Liver (tissue), 9 donors: ENCODE measurements around the gene FETUB. TPM values are rescaled to one million over a fixed set of nuclear protein-coding genes. Genes with fewer than 3 reads are reported as not detected.
"Not testable (repeated sequence)": the region's sequence is repeated elsewhere in the genome, so short reads cannot be mapped to it uniquely, and the experiment has no call there.

Experiments used
- DNase-seq: peaks from one replicate; pipeline ENCODE4 v3.0.0-alpha.2; 2017; ENCODE audit warnings: low spot score
- H3K27ac ChIP-seq, 2 donors: one replicate each; pipeline ENCODE4 v1.7.0; 2013; ENCODE audit warnings: inconsistent platforms in 2 of 2, low read length in 2 of 2, control low read depth in 1 of 2, low read depth in 1 of 2, mild to moderate bottlenecking in 1 of 2
- H3K27me3 ChIP-seq, 4 donors: one replicate each; pipeline versions ENCODE4 v1.6.1 to v1.7.0; 2013; ENCODE audit warnings: low read length in 3 of 4, inconsistent platforms in 1 of 4, mild to moderate bottlenecking in 1 of 4, moderate library complexity in 1 of 4; ENCODE audit not compliant: control insufficient read depth in 4 of 4, insufficient read depth in 4 of 4
- H3K36me3 ChIP-seq, 4 donors: one replicate each; pipeline versions ENCODE4 v1.6.1 to v1.7.0; 2013; ENCODE audit warnings: low read length in 3 of 4, mild to moderate bottlenecking in 3 of 4, low read depth in 1 of 4, moderate library complexity in 1 of 4; ENCODE audit not compliant: control insufficient read depth in 4 of 4, insufficient read depth in 3 of 4
- H3K4me1 ChIP-seq, 4 donors: one replicate each; pipeline versions ENCODE4 v1.6.1 to v1.7.0; 2013; ENCODE audit warnings: low read length in 3 of 4, mild to moderate bottlenecking in 3 of 4, moderate library complexity in 1 of 4; ENCODE audit not compliant: control insufficient read depth in 4 of 4, insufficient read depth in 4 of 4
- H3K4me3 ChIP-seq, 3 donors: one replicate each; pipeline versions ENCODE4 v1.6.1 to v1.7.0; 2013; ENCODE audit warnings: low read length in 3 of 3, control low read depth in 1 of 3, low read depth in 1 of 3, mild to moderate bottlenecking in 1 of 3
- H3K9ac ChIP-seq, 2 donors: one replicate each; pipeline ENCODE4 v1.7.0; 2013; ENCODE audit warnings: low read length in 2 of 2, mild to moderate bottlenecking in 2 of 2, moderate library complexity in 2 of 2, control low read depth in 1 of 2, low read depth in 1 of 2
- H3K9me3 ChIP-seq, 4 donors: one replicate each; pipeline versions ENCODE4 v1.6.1 to v1.7.0; 2013; ENCODE audit warnings: low read length in 3 of 4; ENCODE audit not compliant: control insufficient read depth in 4 of 4
- ATF3 ChIP-seq: IDR thresholded peaks from 2 replicates; pipeline ENCODE4 v1.6.1; 2016; ENCODE audit warnings: antibody characterized with exemption
- CTCF ChIP-seq: fragments of 150-350 bp; IDR thresholded peaks from 2 replicates; pipeline ENCODE4 v1.5.1; 2017; ENCODE audit warnings: improper control_type of control experiment, low read depth, low read length; ENCODE audit not compliant: missing input control
- EGR1 ChIP-seq, 2 donors: IDR thresholded peaks; 2 replicates each; pipeline ENCODE4 v1.6.1; 2016 to 2018; ENCODE audit warnings: antibody characterized with exemption in 2 of 2, low read depth in 2 of 2
- FOXA1 ChIP-seq: IDR thresholded peaks from 2 replicates; pipeline ENCODE4 v1.6.1; 2016; ENCODE audit warnings: antibody characterized with exemption
- FOXA2 ChIP-seq: IDR thresholded peaks from 2 replicates; pipeline ENCODE4 v1.6.1; 2016; ENCODE audit warnings: antibody characterized with exemption
- GABPA ChIP-seq, 2 donors: IDR thresholded peaks in 1 of 2; conservative IDR thresholded peaks in 1 of 2; 2 replicates each; pipeline ENCODE4 v1.6.1; 2016; ENCODE audit warnings: antibody characterized with exemption in 2 of 2, mild to moderate bottlenecking in 1 of 2, moderate library complexity in 1 of 2
- HNF4A ChIP-seq, 2 donors: conservative IDR thresholded peaks; 2 replicates each; pipeline ENCODE4 v1.6.1; 2016; ENCODE audit warnings: antibody characterized with exemption in 2 of 2, mild to moderate bottlenecking in 2 of 2
- HNF4G ChIP-seq: IDR thresholded peaks from 2 replicates; pipeline ENCODE4 v1.6.1; 2016; ENCODE audit warnings: antibody characterized with exemption
- JUND ChIP-seq, 2 donors: IDR thresholded peaks; 2 replicates each; pipeline ENCODE4 v1.6.1; 2016; ENCODE audit warnings: antibody characterized with exemption in 2 of 2
- MAX ChIP-seq: IDR thresholded peaks from 2 replicates; pipeline ENCODE4 v1.6.1; 2016; ENCODE audit warnings: antibody characterized with exemption
- NR2F2 ChIP-seq: IDR thresholded peaks from 2 replicates; pipeline ENCODE4 v1.6.1; 2016; ENCODE audit warnings: antibody characterized with exemption
- RAD21 ChIP-seq, 2 donors: IDR thresholded peaks; 2 replicates each; pipeline ENCODE4 v1.6.1; 2016; ENCODE audit warnings: antibody characterized with exemption in 2 of 2, mild to moderate bottlenecking in 2 of 2
- REST ChIP-seq: IDR thresholded peaks from 2 replicates; pipeline ENCODE4 v1.6.1; 2016; ENCODE audit warnings: antibody characterized with exemption, mild to moderate bottlenecking
- RXRA ChIP-seq, 2 donors: IDR thresholded peaks; 2 replicates each; pipeline ENCODE4 v1.6.1; 2017 to 2018; ENCODE audit warnings: antibody characterized with exemption in 2 of 2, mild to moderate bottlenecking in 1 of 2
- SP1 ChIP-seq: IDR thresholded peaks from 2 replicates; pipeline ENCODE4 v1.6.1; 2018; ENCODE audit warnings: antibody characterized with exemption, mild to moderate bottlenecking
- TAF1 ChIP-seq: conservative IDR thresholded peaks from 2 replicates; pipeline ENCODE4 v1.6.1; 2016; ENCODE audit warnings: antibody characterized with exemption, mild to moderate bottlenecking
- YY1 ChIP-seq: IDR thresholded peaks from 2 replicates; pipeline ENCODE4 v1.6.1; 2016; ENCODE audit warnings: antibody characterized with exemption, mild to moderate bottlenecking
- ZBTB33 ChIP-seq: IDR thresholded peaks from 2 replicates; pipeline ENCODE4 v1.6.1; 2016; ENCODE audit warnings: antibody characterized with exemption
- WGBS: extraction: QIAGEN DNeasy Blood & Tissue Kit; methylation state at CpG from one replicate; pipeline ENCODE4 v1.1.7; 2013; 5-methylcytosine and 5-hydroxymethylcytosine counted together
- polyA plus RNA-seq, 2 donors: library from polyadenylated mRNA; stranded (reverse) in 1 of 2; unstranded in 1 of 2; fragments of 200-250 nt in 1 of 2; fragments of >200 nt in 1 of 2; fragmentation: Nextera tagmentation in 1 of 2; extraction: Ambion mirVana in 1 of 2; gene quantifications; one replicate each; pipeline versions ENCODE4 v1.2.1 to v1.2.3, GENCODE V29; 2013 to 2015
- total RNA-seq, 2 donors: library from RNA; depleted of rRNA; stranded (reverse); fragments of >200 nt; gene quantifications; one replicate each; pipeline ENCODE4 v1.2.3, GENCODE V29; 2014
- donor health status: healthy.
- donor health status: healthy.
- donor health status: healthy.
- donor health status: healthy.
- donor health status: healthy.

The FETUB gene
- total and polyA plus RNA-seq, 4 donors = 3.1 to 28.6 (median 9.4) TPM

- H3K4me3 ChIP-seq = no peak overlapping the region
- H3K4me1 ChIP-seq = peaks cover 0 to 9% (median 3%) of the 10 kb centered on the region in 4 donors
- H3K9me3 ChIP-seq = no peaks in the 10 kb centered on the region
- H3K27me3 ChIP-seq = no peaks in the 10 kb centered on the region
- no peaks in the 10 kb centered on the region for H3K36me3 ChIP-seq
- 71% methylated on average over 3 of the region's 3 CpGs for WGBS
- no peak overlapping the region for H3K27ac ChIP-seq
- DNase-seq = no peak
- no peak overlapping the region for H3K9ac ChIP-seq
- TF ChIP-seq TAF1 = no peak
- TF ChIP-seq CTCF = no peak
- no peak for TF ChIP-seq FOXA2
- no peak for TF ChIP-seq HNF4A (conservative IDR thresholded peaks at IDR 0.05)
- TF ChIP-seq GABPA (IDR thresholded peaks at IDR 0.05 in 1 of 2, conservative IDR thresholded peaks at IDR 0.05 in 1 of 2) = no peak
- TF ChIP-seq EGR1 (IDR thresholded peaks at IDR 0.05; ENCODE audit: low read depth in 2 of 2) = no peak
Observed at GRCh38 chr3:186682812-186683211, 42.6 kb downstream of the FETUB start.

- no peak overlapping the region for H3K27ac ChIP-seq
- DNase-seq = no peak
- H3K36me3 ChIP-seq = no peaks in the 10 kb centered on the region
- TF ChIP-seq SP1 = no peak
- no peak for TF ChIP-seq TAF1
- TF ChIP-seq CTCF = no peak
- no peak for TF ChIP-seq REST
- TF ChIP-seq HNF4A (conservative IDR thresholded peaks at IDR 0.05) = no peak
- TF ChIP-seq MAX = no peak
- no peak for TF ChIP-seq FOXA1
- TF ChIP-seq GABPA (IDR thresholded peaks at IDR 0.05 in 1 of 2, conservative IDR thresholded peaks at IDR 0.05 in 1 of 2) = no peak
- no peak for TF ChIP-seq HNF4G
- TF ChIP-seq YY1 = no peak
- TF ChIP-seq FOXA2 = no peak
- no peak for TF ChIP-seq RXRA (IDR thresholded peaks at IDR 0.05)
- TF ChIP-seq ATF3 = no peak
- no peak for TF ChIP-seq ZBTB33
- TF ChIP-seq RAD21 (IDR thresholded peaks at IDR 0.05) = no peak
- TF ChIP-seq JUND (IDR thresholded peaks at IDR 0.05) = no peak
- TF ChIP-seq EGR1 (IDR thresholded peaks at IDR 0.05; ENCODE audit: low read depth in 2 of 2) = no peak
- no peak for TF ChIP-seq NR2F2
- no peak overlapping the region for H3K4me3 ChIP-seq
- 90% methylated on average over 3 of the region's 3 CpGs for WGBS
- no peaks in the 10 kb centered on the region for H3K9me3 ChIP-seq
- H3K27me3 ChIP-seq = no peaks in the 10 kb centered on the region
- H3K4me1 ChIP-seq = peaks cover 0 to 6% (median under 1%) of the 10 kb centered on the region in 4 donors
- no peak overlapping the region for H3K9ac ChIP-seq
Observed at GRCh38 chr3:186683979-186684378, 43.8 kb downstream of the FETUB start.

- H3K9ac ChIP-seq = not testable (repeated sequence)
Observed at GRCh38 chr3:186686475-186686874, 46.3 kb downstream of the FETUB start.

More at GRCh38 chr3:186686475-186686874, 46.3 kb downstream of the FETUB start:
- not testable (repeated sequence) for DNase-seq, H3K27ac ChIP-seq, H3K4me1 ChIP-seq, H3K4me3 ChIP-seq, H3K9me3 ChIP-seq, H3K36me3 ChIP-seq, H3K27me3 ChIP-seq
- WGBS = 89% methylated on average over 2 of the region's 2 CpGs
